Activated CD4-positive, CD25-positive, alpha-beta regulatory T cell treated with anti-CD3 and anti-CD28 coated beads, Interleukin-2, amount 50 U/mL, for 72 hours (primary cell): ENCODE data around the gene GRIFIN.
"Not testable (repeated sequence)": the region's sequence is repeated elsewhere in the genome, so short reads cannot be mapped to it uniquely, and the experiment has no call there.

Source experiments
- DNase-seq: peaks from one replicate; pipeline ENCODE4 v3.0.0; 2021

Gene GRIFIN

GRCh38 chr7:2477447-2478398, 1.5 kb upstream of the GRIFIN start:
- DNase-seq: peak; percentile 74

GRCh38 chr7:2476776-2477446, 713 bp upstream of the GRIFIN start:
- no peak for DNase-seq

GRCh38 chr7:2475678-2476015, 551 bp downstream of the GRIFIN start:
- DNase-seq: no peak

- DNase-seq: no peak
Measured at GRCh38 chr7:2474813-2475677, 1.2 kb downstream of the GRIFIN start.

- no peak for DNase-seq
Measured at GRCh38 chr7:2474224-2474623, 2.0 kb downstream of the GRIFIN start.

- no peak for DNase-seq
Measured at GRCh38 chr7:2473496-2474180, 2.6 kb downstream of the GRIFIN start.

- DNase-seq: no peak
Measured at GRCh38 chr7:2472739-2473138, 3.5 kb downstream of the GRIFIN start.

- DNase-seq: no peak
Measured at GRCh38 chr7:2471396-2471795, 4.8 kb downstream of the GRIFIN start.

GRCh38 chr7:2471022-2471329, 5.2 kb downstream of the GRIFIN start:
- DNase-seq: no peak

GRCh38 chr7:2470204-2471021, 5.8 kb downstream of the GRIFIN start:
- no peak for DNase-seq

GRCh38 chr7:2469460-2470203, 6.6 kb downstream of the GRIFIN start:
- not testable (repeated sequence) for DNase-seq

- no peak for DNase-seq
Measured at GRCh38 chr7:2468227-2468626, 8.0 kb downstream of the GRIFIN start.

GRCh38 chr7:2466675-2467074, 9.5 kb downstream of the GRIFIN start:
- DNase-seq: no peak

- DNase-seq: no peak
Measured at GRCh38 chr7:2465928-2466327, 10.3 kb downstream of the GRIFIN start.

- no peak for DNase-seq
Measured at GRCh38 chr7:2462731-2463130, 13.5 kb downstream of the GRIFIN start.

- no peak for DNase-seq
Measured at GRCh38 chr7:2461268-2462026, 14.8 kb downstream of the GRIFIN start.

- no peak for DNase-seq
Measured at GRCh38 chr7:2460641-2461040, 15.6 kb downstream of the GRIFIN start.

- DNase-seq: no peak
Measured at GRCh38 chr7:2460188-2460587, 16.0 kb downstream of the GRIFIN start.

- no peak for DNase-seq
Measured at GRCh38 chr7:2459674-2460073, 16.5 kb downstream of the GRIFIN start.

GRCh38 chr7:2453849-2454248, 22.3 kb downstream of the GRIFIN start:
- not testable (repeated sequence) for DNase-seq
